Natural killer cell treated with Interleukin-12 subunit alpha and Interleukin-12 subunit beta and Interleukin-15 and Interleukin-18, amount 100 ng/mL, for 72 hours (primary cell): ENCODE results near the gene PAQR4. TPM values are rescaled to one million over a fixed set of nuclear protein-coding genes. Genes with fewer than 3 reads are reported as not detected.
A peak's percentile ranks its signal among the peaks of the same experiment; 100 is the strongest.

Experiments
- ATAC-seq, 2 donors: fragments of 150-1000 bp; cut with Tn5 transposase in 1 of 2; sonication (Bioruptor Pico), chemical (Tn5 transposase) in 1 of 2; 2 replicates each; pipeline ENCODE4 v1.10.0; 2021
- DNase-seq: peaks from one replicate; pipeline ENCODE4 v3.0.0; 2022; ENCODE audit warnings: low spot score
- H3K27ac Mint-ChIP-seq, 2 donors: 1 replicate in 1 of 2; 2 replicates in 1 of 2; pipeline ENCODE4 v1.8.0; 2022; ENCODE audit warnings: mixed read lengths in 2 of 2, mild to moderate bottlenecking in 1 of 2, moderate library complexity in 1 of 2
- H3K27me3 Mint-ChIP-seq, 2 donors: 1 replicate in 1 of 2; 2 replicates in 1 of 2; pipeline ENCODE4 v1.8.0; 2022; ENCODE audit warnings: mixed read lengths in 2 of 2
- H3K36me3 Mint-ChIP-seq: one replicate; pipeline ENCODE4 v1.8.0; 2022; ENCODE audit warnings: mixed read lengths
- H3K4me1 Mint-ChIP-seq, 2 donors: 1 replicate in 1 of 2; 2 replicates in 1 of 2; pipeline ENCODE4 v1.8.0; 2022; ENCODE audit warnings: low read depth in 2 of 2, mixed read lengths in 2 of 2, mild to moderate bottlenecking in 1 of 2
- H3K4me3 Mint-ChIP-seq: one replicate; pipeline ENCODE4 v1.8.0; 2022; ENCODE audit warnings: mixed read lengths
- H3K9me3 Mint-ChIP-seq: 2 replicates; pipeline ENCODE4 v1.8.0; 2022; ENCODE audit warnings: mixed read lengths
- total RNA-seq, 2 donors: library from RNA; stranded (reverse); gene quantifications; one replicate each; pipeline ENCODE4 v1.2.3, GENCODE V29; 2022

The PAQR4 gene
- total RNA-seq, 2 donors from 2014 or later = 19.7 to 39.1 TPM

GRCh38 chr16:3004319-3004718 is 35.2 kb downstream of the PAQR4 start:
- H3K27ac Mint-ChIP-seq = no peak overlapping the region
- ATAC-seq = peak; percentile 1 to 14
- no peaks in the 10 kb centered on the region for H3K9me3 Mint-ChIP-seq

GRCh38 chr16:3004781-3005284 is 35.7 kb downstream of the PAQR4 start:
- ATAC-seq = no peak
- H3K36me3 Mint-ChIP-seq = no peaks in the 10 kb centered on the region
- no peak for DNase-seq
- no peak overlapping the region for H3K27ac Mint-ChIP-seq
- H3K4me1 Mint-ChIP-seq = peaks cover 12 to 20% of the 10 kb centered on the region in 2 donors
- H3K9me3 Mint-ChIP-seq = no peaks in the 10 kb centered on the region
- H3K27me3 Mint-ChIP-seq = no peaks in the 10 kb centered on the region
- peak overlapping the region; percentile 73 for H3K4me3 Mint-ChIP-seq

More at GRCh38 chr16:3004319-3004718, 35.2 kb downstream of the PAQR4 start:
- Mint-ChIP-seq H3K4me1 (peaks cover 12 to 20% of the 10 kb centered on the region in 2 donors), H3K4me3 (peak overlapping the region; percentile 73), H3K36me3 (no peaks in the 10 kb centered on the region), H3K27me3 (no peaks in the 10 kb centered on the region)
- DNase-seq = no peak

- Mint-ChIP-seq H3K4me1 (peaks cover 12 to 20% of the 10 kb centered on the region in 2 donors), H3K9me3 (no peaks in the 10 kb centered on the region), H3K27me3 (no peaks in the 10 kb centered on the region), H3K36me3 (no peaks in the 10 kb centered on the region), H3K4me3 (no peak overlapping the region), H3K27ac (no peak overlapping the region)
- DNase-seq (no peak), ATAC-seq (no peak)
Observed at GRCh38 chr16:3007059-3007956, 38.2 kb downstream of the PAQR4 start.

- peaks cover 12 to 20% of the 10 kb centered on the region in 2 donors for H3K4me1 Mint-ChIP-seq
- no peaks in the 10 kb centered on the region for H3K9me3 Mint-ChIP-seq
- no peaks in the 10 kb centered on the region for H3K27me3 Mint-ChIP-seq
- ATAC-seq (no peak), DNase-seq (no peak)
- H3K36me3 Mint-ChIP-seq = no peaks in the 10 kb centered on the region
- peak overlapping the region; percentile 9 for H3K4me3 Mint-ChIP-seq
- H3K27ac Mint-ChIP-seq = no peak overlapping the region
Observed at GRCh38 chr16:3007957-3008689, 39.0 kb downstream of the PAQR4 start.

GRCh38 chr16:3008690-3009037 is 39.5 kb downstream of the PAQR4 start:
- ATAC-seq (no peak), DNase-seq (no peak)
- H3K36me3 Mint-ChIP-seq = no peaks in the 10 kb centered on the region
- no peaks in the 10 kb centered on the region for H3K9me3 Mint-ChIP-seq
- no peaks in the 10 kb centered on the region for H3K27me3 Mint-ChIP-seq
- H3K4me3 Mint-ChIP-seq = no peak overlapping the region
- H3K27ac Mint-ChIP-seq = no peak overlapping the region
- H3K4me1 Mint-ChIP-seq = peaks cover 12 to 20% of the 10 kb centered on the region in 2 donors

DNA sequence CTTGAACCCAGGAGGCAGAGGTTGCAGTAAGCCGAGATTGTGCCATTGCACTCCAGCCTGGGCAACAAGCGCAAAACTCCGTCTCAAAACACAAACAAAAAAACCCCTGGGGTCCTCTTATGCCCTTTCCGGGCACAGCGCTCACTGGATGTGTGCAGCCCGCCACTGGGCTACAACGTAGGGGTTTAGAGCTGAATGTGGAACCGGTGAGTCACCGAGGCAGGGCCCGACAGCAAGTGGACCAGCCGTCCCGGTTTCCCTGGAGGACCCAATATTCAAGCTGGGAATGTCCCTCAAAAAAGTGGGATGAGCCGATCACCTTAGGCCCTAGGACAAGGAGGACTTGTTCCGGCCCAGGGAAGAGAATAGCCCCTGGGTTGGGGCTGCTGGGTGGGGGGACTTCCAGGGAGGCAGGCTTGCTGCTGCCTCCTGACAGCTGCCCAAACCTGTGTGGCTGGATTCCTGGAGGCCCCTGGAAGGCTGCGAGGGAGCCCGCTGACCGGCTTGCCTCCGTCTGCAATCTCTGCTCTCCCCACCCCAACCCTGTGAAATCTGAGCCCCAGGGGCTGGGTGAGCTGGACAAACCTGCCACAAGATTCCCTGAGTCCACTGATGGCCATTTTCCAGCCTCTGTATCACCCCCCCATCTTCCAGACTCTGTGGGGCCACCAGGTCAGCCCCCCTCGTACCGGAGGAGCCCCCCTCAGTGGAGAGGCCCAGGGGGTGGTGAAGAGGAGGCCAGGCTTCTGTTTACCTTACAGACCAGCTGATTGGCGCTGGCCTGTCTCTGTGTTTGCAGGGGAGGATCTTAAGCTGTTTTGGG is 40.6 kb downstream of the PAQR4 start:
- H3K27ac Mint-ChIP-seq = no peak overlapping the region
- no peaks in the 10 kb centered on the region for H3K9me3 Mint-ChIP-seq
- DNase-seq = no peak
- peaks cover 0 to 4% of the 10 kb centered on the region in 2 donors for H3K27me3 Mint-ChIP-seq
- no peak overlapping the region for H3K4me3 Mint-ChIP-seq
- H3K4me1 Mint-ChIP-seq = peaks cover 10 to 19% of the 10 kb centered on the region in 2 donors
- no peak for ATAC-seq
- no peaks in the 10 kb centered on the region for H3K36me3 Mint-ChIP-seq

- H3K4me3 Mint-ChIP-seq = no peak overlapping the region
- no peaks in the 10 kb centered on the region for H3K9me3 Mint-ChIP-seq
- ATAC-seq (no peak), DNase-seq (no peak)
- H3K27me3 Mint-ChIP-seq = peaks cover 0 to 4% of the 10 kb centered on the region in 2 donors
- no peaks in the 10 kb centered on the region for H3K36me3 Mint-ChIP-seq
- peaks cover 8 to 16% of the 10 kb centered on the region in 2 donors for H3K4me1 Mint-ChIP-seq
- no peak overlapping the region for H3K27ac Mint-ChIP-seq
Observed at GRCh38 chr16:3010510-3010909, 41.4 kb downstream of the PAQR4 start.

DNA sequence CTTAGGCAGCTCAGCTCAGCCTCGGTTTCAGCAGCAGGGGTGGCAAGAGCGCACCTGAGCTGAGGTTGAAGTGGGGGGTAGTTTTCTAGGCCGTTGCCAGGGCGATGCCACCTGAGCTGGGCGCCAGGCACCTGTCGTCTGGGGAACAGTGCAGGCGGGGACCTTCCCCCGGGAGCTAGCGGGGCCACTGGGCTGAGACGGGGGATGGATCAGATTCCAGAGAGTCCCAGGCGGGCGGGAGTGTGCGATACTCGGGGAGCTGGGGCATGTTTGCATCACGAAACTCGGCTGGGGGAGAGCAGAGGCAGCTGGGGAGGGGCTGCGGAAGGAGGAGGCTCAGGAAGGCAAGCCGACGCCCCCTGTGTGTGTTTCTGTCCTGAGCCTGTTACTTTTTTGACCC is 43.1 kb downstream of the PAQR4 start:
- H3K4me3 Mint-ChIP-seq = no peak overlapping the region
- no peak overlapping the region for H3K27ac Mint-ChIP-seq
- H3K4me1 Mint-ChIP-seq = peaks cover 8 to 10% of the 10 kb centered on the region in 2 donors
- H3K27me3 Mint-ChIP-seq = peaks cover 0 to 4% of the 10 kb centered on the region in 2 donors
- DNase-seq (no peak), ATAC-seq (no peak)
- H3K36me3 Mint-ChIP-seq = no peaks in the 10 kb centered on the region
- no peaks in the 10 kb centered on the region for H3K9me3 Mint-ChIP-seq

- ATAC-seq = no peak
Observed at GRCh38 chr16:3012828-3013420, 43.8 kb downstream of the PAQR4 start, which contains the start of gene CLDN9. Gene CLDN9, plus strand, starts transcription at chr16:3012923. Its CDS starts 440 bp downstream, at chr16:3013363.

DNA sequence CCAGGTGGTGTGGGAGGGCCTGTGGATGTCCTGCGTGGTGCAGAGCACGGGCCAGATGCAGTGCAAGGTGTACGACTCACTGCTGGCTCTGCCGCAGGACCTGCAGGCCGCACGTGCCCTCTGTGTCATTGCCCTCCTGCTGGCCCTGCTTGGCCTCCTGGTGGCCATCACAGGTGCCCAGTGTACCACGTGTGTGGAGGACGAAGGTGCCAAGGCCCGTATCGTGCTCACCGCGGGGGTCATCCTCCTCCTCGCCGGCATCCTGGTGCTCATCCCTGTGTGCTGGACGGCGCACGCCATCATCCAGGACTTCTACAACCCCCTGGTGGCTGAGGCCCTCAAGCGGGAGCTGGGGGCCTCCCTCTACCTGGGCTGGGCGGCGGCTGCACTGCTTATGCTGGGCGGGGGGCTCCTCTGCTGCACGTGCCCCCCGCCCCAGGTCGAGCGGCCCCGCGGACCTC is 44.4 kb downstream of the PAQR4 start:
- ATAC-seq = no peak
- H3K27me3 Mint-ChIP-seq = peaks cover 0 to 4% of the 10 kb centered on the region in 2 donors

More at GRCh38 chr16:3012828-3013420, 43.8 kb downstream of the PAQR4 start, which contains the start of gene CLDN9:
- no peaks in the 10 kb centered on the region for H3K36me3 Mint-ChIP-seq
- H3K27ac Mint-ChIP-seq = no peak within 1 kb of the TSS
- H3K9me3 Mint-ChIP-seq = no peaks in the 10 kb centered on the region
- H3K4me3 Mint-ChIP-seq = no peak within 1 kb of the TSS
- H3K27me3 Mint-ChIP-seq = peaks cover 0 to 4% of the 10 kb centered on the region in 2 donors
- DNase-seq = no peak
- peaks cover 7% of the 10 kb centered on the region in 2 donors for H3K4me1 Mint-ChIP-seq

GRCh38 chr16:3013998-3014690 is 45.0 kb downstream of the PAQR4 start:
- DNase-seq (no peak), ATAC-seq (no peak)
- no peaks in the 10 kb centered on the region for H3K36me3 Mint-ChIP-seq
- H3K27me3 Mint-ChIP-seq = peaks cover 0 to 4% of the 10 kb centered on the region in 2 donors
- no peak overlapping the region for H3K27ac Mint-ChIP-seq
- H3K4me1 Mint-ChIP-seq = no peaks in the 10 kb centered on the region
- no peak overlapping the region for H3K4me3 Mint-ChIP-seq
- no peaks in the 10 kb centered on the region for H3K9me3 Mint-ChIP-seq

More for the DNA sequence above, 44.4 kb downstream of the PAQR4 start:
- Mint-ChIP-seq H3K9me3 (no peaks in the 10 kb centered on the region), H3K36me3 (no peaks in the 10 kb centered on the region), H3K4me1 (peaks cover 1 to 3% of the 10 kb centered on the region in 2 donors), H3K27ac (no peak overlapping the region), H3K4me3 (no peak overlapping the region)
- DNase-seq = no peak

- Mint-ChIP-seq H3K9me3 (no peaks in the 10 kb centered on the region), H3K27ac (no peak overlapping the region), H3K4me1 (peaks cover 2 to 3% of the 10 kb centered on the region in 2 donors), H3K27me3 (peaks cover 0 to 4% of the 10 kb centered on the region in 2 donors), H3K4me3 (no peak overlapping the region), H3K36me3 (no peaks in the 10 kb centered on the region)
- DNase-seq (no peak), ATAC-seq (no peak)
Observed at GRCh38 chr16:3014971-3015370, 45.8 kb downstream of the PAQR4 start.
